Karpas-422 (cell line): ENCODE data around the gene NBPF14. TPM values are rescaled to one million over a fixed set of nuclear protein-coding genes. Genes with fewer than 3 reads are reported as not detected.
"Not testable (repeated sequence)": the region's sequence is repeated elsewhere in the genome, so short reads cannot be mapped to it uniquely, and the experiment has no call there.

Source experiments
- DNase-seq: peaks from one replicate; pipeline ENCODE4 v3.0.0-alpha.2; 2015
- H2AFZ ChIP-seq: fragments of 200-600 bp; sonication (generic); 2 replicates; pipeline ENCODE4 v1.6.1; 2014; ENCODE audit warnings: antibody characterized with exemption, low read length, mixed read lengths
- H3K27ac ChIP-seq: fragments of 200-600 bp; sonication (generic); 2 replicates; pipeline ENCODE4 v1.5.1; 2014; ENCODE audit warnings: mild to moderate bottlenecking, low read length, moderate library complexity
- H3K27me3 ChIP-seq: fragments of 200-600 bp; sonication (generic); 2 replicates; pipeline ENCODE4 v1.6.1; 2014; ENCODE audit warnings: low read length, mixed read lengths
- H3K36me3 ChIP-seq: fragments of 200-600 bp; sonication (generic); 2 replicates; pipeline ENCODE4 v1.6.1; 2014; ENCODE audit warnings: low read length, mixed read lengths; ENCODE audit not compliant: insufficient read depth
- H3K4me1 ChIP-seq: fragments of 200-600 bp; sonication (generic); 2 replicates; pipeline ENCODE4 v1.6.1; 2014; ENCODE audit warnings: mild to moderate bottlenecking, low read length, mixed read lengths
- H3K4me2 ChIP-seq: fragments of 200-600 bp; sonication (generic); 2 replicates; pipeline ENCODE4 v1.6.1; 2014; ENCODE audit warnings: low read length, low read depth, mild to moderate bottlenecking; ENCODE audit not compliant: poor library complexity, severe bottlenecking
- H3K4me3 ChIP-seq: fragments of 200-600 bp; sonication (generic); 2 replicates; pipeline ENCODE4 v1.5.1; 2014; ENCODE audit warnings: mild to moderate bottlenecking, antibody characterized with exemption, low read length, mixed read lengths
- H3K79me2 ChIP-seq: fragments of 200-600 bp; sonication (generic); 2 replicates; pipeline ENCODE4 v1.6.1; 2014; ENCODE audit warnings: mild to moderate bottlenecking, low read length, mixed read lengths
- H3K9ac ChIP-seq: fragments of 200-600 bp; sonication (generic); 2 replicates; pipeline ENCODE4 v1.6.0; 2014; ENCODE audit warnings: low read length
- H3K9me2 ChIP-seq: fragments of 200-600 bp; sonication (generic), shearing (Covaris generic); replicated peaks from 2 replicates; pipeline ENCODE4 v1.6.0; 2014; ENCODE audit warnings: mild to moderate bottlenecking, low read length, moderate library complexity; ENCODE audit not compliant: insufficient read depth
- H3K9me3 ChIP-seq: fragments of 300-700, 200-600 bp; sonication (generic); 2 replicates; pipeline ENCODE4 v1.6.1; 2014; ENCODE audit warnings: low read length, mixed read lengths
- H4K20me1 ChIP-seq: fragments of 200-600 bp; sonication (generic); 2 replicates; pipeline ENCODE4 v1.6.1; 2014; ENCODE audit warnings: mild to moderate bottlenecking, antibody characterized with exemption, low read length, low read depth; ENCODE audit not compliant: insufficient read depth
- total RNA-seq: library from RNA; depleted of rRNA; stranded (reverse); fragments of >200 nt; shearing (Covaris generic); gene quantifications from 2 replicates; pipeline ENCODE4 v1.2.3, GENCODE V29; 2014; ENCODE audit warnings: low replicate concordance; rRNA removed

Gene NBPF14, protein sequence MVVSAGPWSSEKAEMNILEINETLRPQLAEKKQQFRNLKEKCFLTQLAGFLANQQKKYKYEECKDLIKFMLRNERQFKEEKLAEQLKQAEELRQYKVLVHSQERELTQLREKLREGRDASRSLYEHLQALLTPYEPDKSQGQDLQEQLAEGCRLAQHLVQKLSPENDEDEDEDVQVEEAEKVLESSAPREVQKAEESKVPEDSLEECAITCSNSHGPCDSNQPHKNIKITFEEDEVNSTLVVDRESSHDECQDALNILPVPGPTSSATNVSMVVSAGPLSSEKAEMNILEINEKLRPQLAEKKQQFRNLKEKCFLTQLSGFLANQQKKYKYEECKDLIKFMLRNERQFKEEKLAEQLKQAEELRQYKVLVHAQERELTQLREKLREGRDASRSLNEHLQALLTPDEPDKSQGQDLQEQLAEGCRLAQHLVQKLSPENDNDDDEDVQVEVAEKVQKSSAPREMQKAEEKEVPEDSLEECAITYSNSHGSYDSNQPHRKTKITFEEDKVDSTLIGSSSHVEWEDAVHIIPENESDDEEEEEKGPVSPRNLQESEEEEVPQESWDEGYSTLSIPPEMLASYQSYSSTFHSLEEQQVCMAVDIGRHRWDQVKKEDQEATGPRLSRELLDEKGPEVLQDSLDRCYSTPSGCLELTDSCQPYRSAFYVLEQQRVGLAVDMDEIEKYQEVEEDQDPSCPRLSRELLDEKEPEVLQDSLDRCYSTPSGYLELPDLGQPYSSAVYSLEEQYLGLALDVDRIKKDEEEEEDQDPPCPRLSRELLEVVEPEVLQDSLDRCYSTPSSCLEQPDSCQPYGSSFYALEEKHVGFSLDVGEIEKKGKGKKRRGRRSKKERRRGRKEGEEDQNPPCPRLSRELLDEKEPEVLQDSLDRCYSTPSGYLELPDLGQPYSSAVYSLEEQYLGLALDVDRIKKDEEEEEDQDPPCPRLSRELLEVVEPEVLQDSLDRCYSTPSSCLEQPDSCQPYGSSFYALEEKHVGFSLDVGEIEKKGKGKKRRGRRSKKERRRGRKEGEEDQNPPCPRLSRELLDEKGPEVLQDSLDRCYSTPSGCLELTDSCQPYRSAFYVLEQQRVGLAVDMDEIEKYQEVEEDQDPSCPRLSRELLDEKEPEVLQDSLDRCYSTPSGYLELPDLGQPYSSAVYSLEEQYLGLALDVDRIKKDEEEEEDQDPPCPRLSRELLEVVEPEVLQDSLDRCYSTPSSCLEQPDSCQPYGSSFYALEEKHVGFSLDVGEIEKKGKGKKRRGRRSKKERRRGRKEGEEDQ (N-terminal part only)
- 1.7 and 2.4 TPM in 2 replicates for total RNA-seq

GRCh38 chr1:148595911-148596310 lies at the start of gene NBPF14:
TSS of gene NBPF14 (minus strand) at chr1:148596011. CDS start at chr1:148595717, 294 bp downstream.
- not testable (repeated sequence) for H3K9me3 ChIP-seq, H3K4me1 ChIP-seq, H2AFZ ChIP-seq, H3K4me3 ChIP-seq, H3K9ac ChIP-seq, H3K4me2 ChIP-seq, H3K9me2 ChIP-seq, H3K27ac ChIP-seq, H4K20me1 ChIP-seq, H3K27me3 ChIP-seq, H3K79me2 ChIP-seq, H3K36me3 ChIP-seq, DNase-seq

GRCh38 chr1:148625451-148625850 lies 29.6 kb upstream of the NBPF14 start:
- H3K4me2 ChIP-seq, H3K4me3 ChIP-seq, H4K20me1 ChIP-seq, DNase-seq, H3K27ac ChIP-seq, H3K79me2 ChIP-seq, H2AFZ ChIP-seq, H3K9me2 ChIP-seq, H3K36me3 ChIP-seq, H3K9ac ChIP-seq, H3K27me3 ChIP-seq, H3K4me1 ChIP-seq, H3K9me3 ChIP-seq: not testable (repeated sequence)

GRCh38 chr1:148618216-148618615 lies 22.4 kb upstream of the NBPF14 start:
- not testable (repeated sequence) for H3K27ac ChIP-seq, H3K9me3 ChIP-seq, H3K27me3 ChIP-seq, H4K20me1 ChIP-seq, H3K4me3 ChIP-seq, H3K4me2 ChIP-seq, H3K4me1 ChIP-seq, H2AFZ ChIP-seq, H3K79me2 ChIP-seq, DNase-seq, H3K9ac ChIP-seq, H3K9me2 ChIP-seq, H3K36me3 ChIP-seq

DNA sequence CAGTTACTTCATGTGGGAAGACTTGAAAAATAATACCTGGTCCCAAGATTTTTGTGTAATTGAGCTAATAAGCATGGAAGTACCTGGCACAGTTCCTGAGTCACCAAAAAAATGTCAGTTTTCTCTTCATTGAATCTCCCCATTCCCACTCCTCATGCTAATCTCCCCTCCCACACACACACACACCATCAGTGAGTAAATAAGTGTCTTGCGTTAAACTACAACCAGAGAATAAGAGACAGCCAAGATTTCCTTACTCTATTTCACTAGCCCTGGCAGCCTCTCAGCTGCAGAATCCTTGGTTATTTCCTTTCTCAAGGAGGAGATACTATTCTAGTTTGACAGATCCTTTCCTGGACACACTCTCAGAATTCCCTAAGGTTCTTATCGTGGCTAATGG lies 9.5 kb upstream of the NBPF14 start:
- not testable (repeated sequence) for H3K9me3 ChIP-seq, H3K9ac ChIP-seq, H3K4me1 ChIP-seq, H3K27ac ChIP-seq, H2AFZ ChIP-seq, H3K27me3 ChIP-seq, H3K9me2 ChIP-seq, DNase-seq, H3K4me3 ChIP-seq, H4K20me1 ChIP-seq, H3K36me3 ChIP-seq, H3K4me2 ChIP-seq, H3K79me2 ChIP-seq

GRCh38 chr1:148595360-148595759 lies 451 bp downstream of the NBPF14 start:
- not testable (repeated sequence) for H2AFZ ChIP-seq, DNase-seq, H3K4me3 ChIP-seq, H3K36me3 ChIP-seq, H3K9ac ChIP-seq, H3K27me3 ChIP-seq, H4K20me1 ChIP-seq, H3K4me1 ChIP-seq, H3K9me3 ChIP-seq, H3K9me2 ChIP-seq, H3K79me2 ChIP-seq, H3K4me2 ChIP-seq, H3K27ac ChIP-seq

DNA sequence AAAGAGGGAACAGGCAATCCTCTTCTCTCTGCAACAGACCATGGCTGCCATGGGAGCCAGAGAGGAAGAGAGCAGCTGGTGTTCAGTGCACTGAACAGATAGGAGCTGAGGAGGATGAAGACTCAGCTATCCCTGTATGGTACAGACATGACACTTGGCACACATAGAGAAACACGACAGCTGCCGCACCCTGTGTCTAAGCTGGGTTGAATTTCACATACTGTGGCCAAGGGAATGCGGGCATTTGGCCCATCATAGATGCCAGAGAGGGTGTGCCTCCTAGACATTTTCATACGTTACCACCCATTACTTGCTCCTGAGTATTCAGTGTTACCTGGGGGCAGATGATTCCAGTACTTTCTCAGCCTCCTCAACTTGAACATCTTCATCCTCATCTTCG lies 4.7 kb downstream of the NBPF14 start:
- H4K20me1 ChIP-seq, H3K4me3 ChIP-seq, H3K4me2 ChIP-seq, H3K9ac ChIP-seq, H3K27ac ChIP-seq, H3K9me2 ChIP-seq, H2AFZ ChIP-seq, H3K4me1 ChIP-seq, H3K27me3 ChIP-seq, DNase-seq, H3K36me3 ChIP-seq, H3K9me3 ChIP-seq, H3K79me2 ChIP-seq: not testable (repeated sequence)

DNA sequence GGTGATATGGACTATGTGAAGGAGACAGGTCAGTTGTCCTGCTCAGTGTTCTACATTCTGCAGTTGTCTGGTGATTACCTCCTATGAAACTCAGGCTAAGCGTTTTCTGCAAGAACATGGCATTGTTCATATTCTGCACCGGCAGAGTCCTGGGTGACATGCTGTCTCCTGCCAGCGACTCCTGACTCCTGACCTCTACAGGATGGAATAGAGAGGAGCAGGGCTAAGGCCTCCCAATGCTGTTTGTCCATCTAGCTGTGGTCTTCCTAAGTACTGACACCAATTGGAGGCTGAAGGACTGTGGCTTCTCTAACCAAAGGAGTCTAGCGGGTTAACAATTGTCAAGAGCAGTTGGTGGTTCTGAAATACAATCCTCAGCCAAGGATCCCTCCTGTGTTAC lies 63.7 kb downstream of the NBPF14 start:
- not testable (repeated sequence) for H3K27ac ChIP-seq, H3K36me3 ChIP-seq, H3K9me2 ChIP-seq, H3K4me1 ChIP-seq, H3K9me3 ChIP-seq, H2AFZ ChIP-seq, DNase-seq, H3K79me2 ChIP-seq, H3K9ac ChIP-seq, H3K4me3 ChIP-seq, H3K4me2 ChIP-seq, H3K27me3 ChIP-seq, H4K20me1 ChIP-seq

GRCh38 chr1:148529101-148529567 lies 66.7 kb downstream of the NBPF14 start:
- H2AFZ ChIP-seq, H4K20me1 ChIP-seq, H3K9me3 ChIP-seq, H3K36me3 ChIP-seq, H3K4me1 ChIP-seq, H3K79me2 ChIP-seq, H3K27ac ChIP-seq, H3K9ac ChIP-seq, H3K9me2 ChIP-seq, H3K27me3 ChIP-seq, H3K4me2 ChIP-seq, DNase-seq, H3K4me3 ChIP-seq: not testable (repeated sequence)
